HepG2 (cell line): ENCODE results near the gene LYSMD2. TPM values are rescaled to one million over a fixed set of nuclear protein-coding genes. Genes with fewer than 3 reads are reported as not detected.
A peak's percentile ranks its signal among the peaks of the same experiment; 100 is the strongest.

Experiments
- ATAC-seq: fragments of 200-7000 bp; cut with Tn5 transposase; 3 replicates; pipeline ENCODE4 v1.9.1; 2020; ENCODE audit warnings: mild to moderate bottlenecking, moderate library complexity
- BruUV-seq: library from RNA; stranded (reverse); fragments of 400-500 nt; replicated peaks from 2 replicates; lab custom pipeline; 2021; lab: Mats Ljungman, UMichigan
- CTCF ChIA-PET: fragments of 300-600 bp; formaldehyde crosslinking; extraction: SDS; loops from one replicate; lab custom pipeline; 2021; ENCODE audit warnings: low total read pairs, inconsistent platforms, low intra/inter-chr PET ratio; lab: Yijun Ruan, JAX
- POLR2A ChIA-PET: fragments of 350-600 bp; sonication (Branson Sonifier 250); formaldehyde crosslinking; loops from one replicate; lab custom pipeline; 2020; ENCODE audit warnings: antibody characterized with exemption, inconsistent platforms; lab: Yijun Ruan, JAX
- DNase-seq: peaks from one replicate; pipeline ENCODE4 v3.0.0-alpha.2; 2015; ENCODE audit warnings: low spot score
- FAIRE-seq: peaks from 3 replicates; lab custom pipeline; 2011; peaks lifted over from hg19 to GRCh38; lab: Jason Lieb, UNC
- H2AFZ ChIP-seq: one replicate; pipeline ENCODE4 v1.6.1; 2011; ENCODE audit warnings: low read length, inconsistent platforms
- H3K27ac ChIP-seq: fragments of 300-600 bp; 3 replicates; pipeline ENCODE4 v1.8.0; 2011; ENCODE audit warnings: mixed run types, mild to moderate bottlenecking, mixed read lengths, low read length, inconsistent platforms; ENCODE audit not compliant: insufficient read depth; ENCODE audit errors: extremely low read length
- H3K27me3 ChIP-seq, 2 experiments: fragments of 200-600 bp in 1 of 2; 2 replicates in 1 of 2; 3 replicates in 1 of 2; pipeline versions ENCODE4 v1.6.0 to v1.8.0; 2011; ENCODE audit warnings: low read length in 2 of 2, mild to moderate bottlenecking in 2 of 2, moderate library complexity in 2 of 2, inconsistent platforms in 1 of 2; ENCODE audit not compliant: insufficient read depth in 2 of 2, control insufficient read depth in 1 of 2
- H3K36me3 ChIP-seq, 2 experiments: fragments of 200-600 bp in 1 of 2; replicated peaks in 1 of 2; 2 replicates in 1 of 2; 3 replicates in 1 of 2; pipeline versions ENCODE4 v1.5.1 to v1.8.0; 2011; ENCODE audit warnings: low read length in 2 of 2, inconsistent platforms in 1 of 2; ENCODE audit not compliant: insufficient read depth in 2 of 2, control insufficient read depth in 1 of 2
- H3K4me1 ChIP-seq: 2 replicates; pipeline ENCODE4 v1.5.1; 2012; ENCODE audit warnings: low read length, inconsistent platforms; ENCODE audit not compliant: insufficient read depth
- H3K4me2 ChIP-seq: 2 replicates; pipeline ENCODE4 v1.6.0; 2011; ENCODE audit warnings: low read depth, low read length, inconsistent platforms
- H3K4me3 ChIP-seq, 3 experiments: fragments of 200-600 bp in 1 of 3; sonication (generic), shearing (Covaris generic) in 1 of 3; replicated peaks in 1 of 3; 2 replicates each; pipeline ENCODE4 v1.5.1; 2011 to 2016; ENCODE audit warnings: low read length in 3 of 3, inconsistent platforms in 2 of 3, low read depth in 2 of 3, mild to moderate bottlenecking in 2 of 3, control low read depth in 1 of 3, mixed read lengths in 1 of 3; ENCODE audit not compliant: insufficient read depth in 1 of 3
- H3K79me2 ChIP-seq: one replicate; pipeline ENCODE4 v1.6.1; 2011; ENCODE audit warnings: low read length, inconsistent platforms; ENCODE audit not compliant: insufficient read depth
- H3K9ac ChIP-seq: 2 replicates; pipeline ENCODE4 v1.6.0; 2011; ENCODE audit warnings: mild to moderate bottlenecking, low read depth, low read length, inconsistent platforms; ENCODE audit not compliant: insufficient read depth
- H3K9me3 ChIP-seq: 2 replicates; pipeline ENCODE4 v1.5.1; 2012; ENCODE audit warnings: mild to moderate bottlenecking, low read length
- H4K20me1 ChIP-seq: 2 replicates; pipeline ENCODE4 v1.6.0; 2011; ENCODE audit warnings: inconsistent platforms, mild to moderate bottlenecking, low read length, moderate library complexity; ENCODE audit not compliant: insufficient read depth
- HNRNPLL ChIP-seq: fragments of 200-400 bp; formaldehyde crosslinking; IDR thresholded peaks from 2 replicates; pipeline ENCODE4 v1.6.1; 2017; ENCODE audit warnings: mild to moderate bottlenecking, low read depth, low read length; ENCODE audit not compliant: poor library complexity, severe bottlenecking
- KDM2A ChIP-seq: sonication (generic); formaldehyde crosslinking; IDR thresholded peaks from 2 replicates; pipeline ENCODE4 v1.4.0; 2020; ENCODE audit warnings: low read depth, missing genetic modification reagents, borderline replicate concordance
- MAZ ChIP-seq, 2 experiments: sonication (generic) in 1 of 2; formaldehyde crosslinking in 1 of 2; IDR thresholded peaks; 2 replicates each; pipeline versions ENCODE4 v1.5.0 to v1.6.1; 2012 to 2020; ENCODE audit warnings: low read depth in 2 of 2, mild to moderate bottlenecking in 2 of 2, borderline replicate concordance in 1 of 2, improper control_type of control experiment in 1 of 2, low read length in 1 of 2, missing genetic modification reagents in 1 of 2, moderate library complexity in 1 of 2
- THAP11 ChIP-seq: IDR thresholded peaks from 2 replicates; pipeline ENCODE4 v1.6.1; 2016; ENCODE audit warnings: missing biosample characterization, missing genetic modification reagents
- ZBTB14 ChIP-seq: sonication (generic); formaldehyde crosslinking; IDR thresholded peaks from 2 replicates; pipeline ENCODE4 v1.4.0; 2020; ENCODE audit warnings: missing genetic modification reagents
- ZNF143 ChIP-seq: sonication (generic); formaldehyde crosslinking; IDR thresholded peaks from 2 replicates; pipeline ENCODE4 v1.4.0; 2020; ENCODE audit warnings: missing genetic modification reagents
- ZNF17 ChIP-seq: sonication (generic); formaldehyde crosslinking; IDR thresholded peaks from 2 replicates; pipeline ENCODE4 v1.5.0; 2020; ENCODE audit warnings: mild to moderate bottlenecking, missing genetic modification reagents
- ZNF431 ChIP-seq: sonication (generic); formaldehyde crosslinking; IDR thresholded peaks from 2 replicates; pipeline ENCODE4 v1.9.0; 2022; ENCODE audit warnings: missing genetic modification reagents, low read depth, mild to moderate bottlenecking, borderline replicate concordance
- ZNF800 ChIP-seq: sonication (generic); formaldehyde crosslinking; IDR thresholded peaks from 2 replicates; pipeline ENCODE4 v1.4.0; 2020; ENCODE audit warnings: missing genetic modification reagents
- WGBS: methylation state at CpG from one replicate; pipeline ENCODE4 v1.1.6; 2017; ENCODE audit warnings: low lambda C conversion rate; 5-methylcytosine and 5-hydroxymethylcytosine counted together
- in situ Hi-C: cut with HindIII; loops from 2 replicates; pipeline ENCODE4 v1.10.0; 2017; ENCODE audit warnings: low pct_unique_long_range_greater_than_20kb; ENCODE audit not compliant: extremely low pct_ligation_motif_present
- intact Hi-C: fragments of 100-400 bp; cut with micrococcal nuclease; formaldehyde crosslinking; loops from one replicate; pipeline ENCODE4 v1.10.0; 2022; ENCODE audit not compliant: unreplicated experiment
- polyA plus RNA-seq, 8 experiments: library from polyadenylated mRNA; depleted of rRNA in 3 of 8; stranded (reverse) in 7 of 8; unstranded in 1 of 8; fragments of >200 nt; fragmentation: Illumina TruSeq in 4 of 8; extraction: Trizol in 4 of 8; gene quantifications; 2 replicates each; pipeline versions ENCODE4 v1.2.1 to v1.2.3, GENCODE V29; 2011 to 2016; ENCODE audit warnings: low read depth in 4 of 8, missing spikeins in 1 of 8, mixed read lengths in 1 of 8; ENCODE audit not compliant: insufficient read depth in 1 of 8
- total RNA-seq, 5 experiments: library from RNA; depleted of rRNA; stranded (reverse); fragments of >200 nt; fragmentation: Illumina TruSeq; extraction: Trizol; gene quantifications; 2 replicates each; pipeline ENCODE4 v1.2.3, GENCODE V29; 2016; ENCODE audit warnings: low read depth in 1 of 5

The LYSMD2 gene
- total and polyA plus RNA-seq, 2 of the 13 experiments (the other 11 are each of a cell fraction or from before 2014, with no cell fraction given) = 0.05 to 0.27 TPM

- DNase-seq = no peak
- Histone ChIP-seq H3K4me2 (peak within 1 kb of the TSS; percentile 76), H4K20me1 (no peaks in the 10 kb centered on the region), H3K27ac (no peak within 1 kb of the TSS)
- in situ Hi-C loops = no loop called here
- TF ChIP-seq HNRNPLL (peak; percentile 26), ZBTB14 (CRISPR knock-in tag) (peak; percentile 71), ZNF800 (CRISPR knock-in tag) (peak; percentile 54; the same call in 1 of the 2 replicates), ZNF431 (CRISPR knock-in tag) (no peak), THAP11 (CRISPR knock-in tag) (peak; percentile 76), ZNF17 (CRISPR knock-in tag) (no peak), ZNF143 (CRISPR knock-in tag) (peak; percentile 75), MAZ (IDR thresholded peaks at IDR 0.05; ENCODE audit: borderline replicate concordance, low read depth, low read length) (no peak), MAZ (CRISPR knock-in tag; IDR thresholded peaks at IDR 0.05; ENCODE audit: low read depth) (0 out of 2 replicates have a peak, but pooled peaks have one; percentile 27), KDM2A (CRISPR knock-in tag) (peak; percentile 23; the same call in 1 of the 2 replicates)
- TF ChIP-seq, all 625 proteins: peak for 7
- no peak within 1 kb of the TSS for H2AFZ ChIP-seq
- no peaks in the 10 kb centered on the region for H3K36me3 ChIP-seq
- H3K27me3 ChIP-seq = peaks cover 4 to 63% of the 10 kb centered on the region in 2 experiments; a peak in 4 of 5 replicates
- H3K9ac ChIP-seq = no peak within 1 kb of the TSS
- WGBS = 21% methylated on average over 29 of the region's 65 CpGs
- no TSS peak for BruUV-seq
- ChIA-PET POLR2A (no interaction called here), CTCF (no interaction called here)
- H3K79me2 ChIP-seq = no peaks in the 10 kb centered on the region
- H3K4me3 ChIP-seq = peak within 1 kb of the TSS; percentile 44 to 67 (median 55)
- intact Hi-C loops = no loop called here
- no peaks in the 10 kb centered on the region for H3K4me1 ChIP-seq
- FAIRE-seq (no peak), ATAC-seq (peak; percentile 91)
- no peaks in the 10 kb centered on the region for H3K9me3 ChIP-seq
Observed at GRCh38 chr15:51750792-51751696, 13.6 kb upstream of the LYSMD2 start, which contains the start of gene TMOD2. TMOD2 (plus strand) TSS chr15:51751597; CDS start chr15:51766442, 14,845 bp downstream.
